GM18511 (cell line): ENCODE data around the gene PLCL1.
"Not testable (repeated sequence)": the region's sequence is repeated elsewhere in the genome, so short reads cannot be mapped to it uniquely, and the experiment has no call there.

Source experiments
- ATAC-seq: cut with Tn5 transposase; IDR thresholded peaks from one replicate; pipeline ENCODE4 v1.9.1; 2021; ENCODE audit warnings: mild to moderate bottlenecking, moderate library complexity; ENCODE audit not compliant: unreplicated experiment

Gene PLCL1

DNA sequence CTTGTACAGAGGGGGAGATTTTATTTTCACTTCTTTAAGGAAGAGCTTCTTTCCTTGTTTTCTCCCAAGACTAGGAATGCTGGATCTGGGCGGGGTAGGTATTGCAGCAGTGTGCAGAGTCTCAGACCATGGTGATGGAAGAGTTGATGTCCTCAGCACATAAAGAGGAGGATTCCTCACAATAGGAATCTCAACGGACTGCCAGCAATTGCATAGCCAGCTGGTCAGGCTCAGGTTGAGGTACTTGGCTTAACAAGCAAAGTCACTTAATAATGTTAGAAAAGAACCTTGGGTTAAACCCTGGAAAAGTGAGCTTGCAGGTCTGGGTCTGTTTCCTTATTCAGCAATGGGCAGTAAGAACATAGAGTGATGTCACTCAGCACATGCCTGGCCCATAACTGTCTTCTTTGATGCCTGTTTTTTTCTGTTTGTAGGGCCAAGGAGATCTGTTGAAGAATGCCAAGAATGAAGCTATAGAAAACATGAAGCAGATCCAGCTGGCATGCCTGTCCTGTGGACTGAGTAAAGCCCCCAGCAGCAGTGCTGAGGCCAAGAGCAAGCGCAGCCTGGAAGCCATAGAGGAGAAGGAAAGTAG is 342.1 kb downstream of the PLCL1 start:
- ATAC-seq = no peak

DNA sequence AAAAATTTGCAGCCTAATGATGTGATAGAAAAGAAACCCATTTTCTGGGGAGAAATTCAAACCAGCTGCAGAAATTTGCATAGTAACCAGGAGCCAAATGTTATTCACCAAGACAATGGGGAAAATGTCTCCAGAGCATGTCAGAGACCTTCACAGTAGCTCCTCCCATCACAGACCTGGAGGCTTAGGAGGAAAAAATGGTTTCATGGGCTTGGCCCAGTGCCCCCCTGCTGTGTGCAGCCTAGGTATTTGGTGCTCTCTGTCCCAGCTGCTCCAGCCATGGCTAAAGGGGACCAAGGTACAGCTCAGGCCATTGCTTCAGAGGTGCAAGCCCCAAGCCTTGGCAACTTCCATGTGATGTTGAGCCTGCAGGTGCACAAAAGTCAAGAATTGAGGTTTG is 352.9 kb downstream of the PLCL1 start:
- no peak for ATAC-seq

DNA sequence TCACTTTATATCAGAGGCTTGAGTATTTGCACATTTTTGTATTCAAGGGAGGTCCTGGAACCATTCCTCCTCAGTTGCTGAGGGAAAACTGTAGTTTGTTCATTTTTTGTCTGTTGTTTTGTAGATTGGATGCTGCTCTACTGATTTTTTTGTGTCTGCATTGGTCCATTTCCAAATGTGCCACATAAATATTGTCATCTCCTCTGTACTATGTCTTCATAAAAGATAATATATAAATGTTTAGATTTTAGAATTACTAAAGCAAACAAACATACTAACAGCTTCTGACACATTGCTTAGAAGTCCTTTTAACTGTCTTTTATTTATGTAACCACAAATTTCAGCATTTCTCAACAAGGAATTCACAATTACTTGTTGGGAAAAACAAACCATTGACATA is 356.8 kb downstream of the PLCL1 start:
- no peak for ATAC-seq

GRCh38 chr2:198162276-198162675 is 357.9 kb downstream of the PLCL1 start:
- no peak for ATAC-seq

DNA sequence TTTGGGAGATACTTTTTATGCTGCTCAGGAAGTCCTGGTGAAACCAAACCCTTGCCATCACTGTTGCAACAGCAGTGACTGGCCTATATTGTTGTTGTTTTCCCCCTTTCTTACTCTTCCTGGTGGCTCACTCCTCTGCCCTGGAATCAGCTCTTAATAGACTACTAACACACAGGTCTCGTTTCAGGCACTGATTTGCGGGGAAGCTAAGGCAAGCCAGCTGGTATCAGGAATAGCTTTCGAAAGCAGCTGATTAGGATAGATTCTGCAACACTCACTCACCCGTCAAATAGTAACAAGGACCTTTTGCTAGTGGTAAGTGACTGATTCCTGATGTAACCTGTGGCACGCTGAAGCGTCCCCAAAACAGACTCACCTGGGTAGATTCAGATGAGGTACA is 360.4 kb downstream of the PLCL1 start:
- no peak for ATAC-seq

DNA sequence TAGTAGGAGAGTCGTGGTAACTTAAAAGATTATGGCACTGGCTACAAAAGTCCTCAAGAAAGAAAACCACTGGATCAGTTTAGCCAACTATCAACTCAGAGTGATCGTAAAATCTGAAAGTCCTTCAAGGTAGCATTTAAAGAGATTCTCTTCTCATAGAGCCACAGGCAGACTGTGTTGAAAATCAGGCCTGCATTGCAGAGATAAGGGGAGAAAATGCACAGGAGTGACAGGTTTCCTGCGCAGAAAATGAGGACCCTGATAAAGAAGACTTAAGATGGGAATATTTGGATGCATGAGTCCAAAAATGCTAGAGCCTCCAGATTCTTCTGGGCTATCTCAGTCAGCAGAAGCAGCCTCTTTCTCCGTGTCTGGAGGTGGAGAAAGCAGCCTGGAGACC is 360.9 kb downstream of the PLCL1 start:
- ATAC-seq = no peak

DNA sequence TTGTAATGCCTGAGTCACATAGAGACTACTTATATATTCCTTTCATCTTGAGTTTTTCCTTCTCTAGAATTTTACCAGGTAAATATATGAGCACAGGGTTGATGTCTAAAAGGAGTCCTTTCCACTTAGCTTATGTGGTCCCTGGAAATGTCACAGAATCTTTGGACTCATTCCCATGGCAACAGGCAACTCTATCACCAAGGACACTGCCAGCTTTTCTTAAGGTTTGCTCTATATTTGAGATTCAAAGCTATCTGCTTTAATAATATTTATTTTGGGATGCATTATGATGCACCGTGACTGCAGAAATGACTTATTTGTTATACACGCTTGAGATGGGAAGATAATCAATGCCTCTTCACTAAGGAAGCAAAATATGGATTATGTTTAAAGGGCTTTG is 363.0 kb downstream of the PLCL1 start:
- ATAC-seq = no peak

GRCh38 chr2:198168651-198169050 is 364.3 kb downstream of the PLCL1 start:
- ATAC-seq = no peak

DNA sequence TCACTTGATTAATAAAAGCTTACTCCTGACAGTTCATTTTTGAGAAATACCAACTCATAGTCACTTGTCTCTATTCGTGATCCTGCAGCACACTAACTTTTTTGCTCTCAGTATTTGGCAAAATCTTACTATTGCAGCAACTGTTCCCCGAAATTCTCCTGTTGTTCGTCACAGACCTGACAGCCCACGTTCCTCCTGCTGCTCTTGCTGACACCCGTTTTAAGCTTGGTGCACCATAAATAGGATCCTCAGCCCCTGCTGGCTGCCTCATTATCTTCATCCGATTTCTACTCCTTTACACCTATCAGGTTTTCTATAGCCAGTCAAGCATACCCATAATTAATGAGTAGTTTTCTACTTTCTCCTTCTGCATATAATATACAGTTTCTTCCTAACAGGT is 368.8 kb downstream of the PLCL1 start:
- no peak for ATAC-seq

- no peak for ATAC-seq
Measured at GRCh38 chr2:198173864-198174263, 369.5 kb downstream of the PLCL1 start.

- no peak for ATAC-seq
Measured at GRCh38 chr2:198175271-198175670, 370.9 kb downstream of the PLCL1 start.

DNA sequence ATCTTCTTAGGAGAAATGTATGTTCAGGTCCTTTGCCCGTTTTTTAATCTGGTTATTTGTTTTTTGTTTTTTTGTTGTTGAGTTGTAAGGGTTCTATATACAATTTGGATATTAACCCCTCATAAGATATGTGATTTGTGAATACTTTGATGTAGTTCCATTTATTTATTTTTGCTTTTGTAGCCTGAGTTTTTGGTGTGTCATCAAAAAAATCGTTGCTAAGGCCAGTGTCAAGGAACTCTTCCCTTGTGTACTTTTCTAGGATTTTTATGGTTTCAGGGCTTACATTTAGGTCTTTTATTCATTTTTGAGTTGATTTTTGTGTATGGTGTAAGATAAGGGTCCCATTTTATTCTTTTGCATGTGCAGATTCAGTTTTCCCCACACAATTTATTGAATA is 372.6 kb downstream of the PLCL1 start:
- ATAC-seq = no peak

GRCh38 chr2:198178766-198179165 is 374.4 kb downstream of the PLCL1 start:
- no peak for ATAC-seq

DNA sequence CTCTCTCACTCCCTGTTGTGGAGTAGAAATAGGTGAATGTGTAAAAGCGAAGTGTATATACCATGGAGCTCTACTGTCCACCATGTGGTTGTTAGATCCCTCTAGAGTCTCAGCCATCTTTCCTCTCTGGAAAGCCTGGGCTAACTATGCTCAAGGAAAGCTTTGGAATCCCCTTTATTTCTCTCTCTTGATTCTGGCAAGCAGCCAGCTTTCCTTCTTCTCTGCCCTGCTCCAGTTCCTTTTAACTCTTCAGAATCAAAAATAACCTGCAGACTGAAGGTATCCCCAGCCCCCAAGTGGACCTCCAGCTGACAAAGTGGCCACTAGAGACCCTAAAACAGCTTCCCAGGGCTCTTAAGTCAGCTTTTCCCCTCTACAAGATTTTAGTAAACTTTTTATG is 381.9 kb downstream of the PLCL1 start:
- ATAC-seq = no peak

DNA sequence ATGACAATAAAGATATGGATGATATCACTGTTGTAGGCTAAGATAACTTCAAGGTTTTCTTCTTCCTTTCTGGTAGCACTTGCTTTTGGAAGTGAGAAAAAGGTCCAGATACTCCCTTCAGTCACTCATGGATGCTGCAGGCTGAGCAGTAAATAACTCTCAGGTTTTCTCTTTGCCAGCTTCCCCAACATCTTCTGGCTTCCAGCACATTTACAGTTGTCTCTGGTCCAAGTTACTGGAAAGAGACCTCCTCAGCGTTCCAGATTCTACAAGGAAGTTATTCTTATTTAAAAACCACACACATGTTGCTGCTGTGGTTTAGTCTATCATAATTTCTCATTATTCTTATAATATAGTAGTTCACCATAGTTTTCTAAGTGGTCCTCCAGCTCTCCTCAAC is 383.4 kb downstream of the PLCL1 start:
- ATAC-seq = no peak

- no peak for ATAC-seq
Measured at GRCh38 chr2:198188982-198189381, 384.6 kb downstream of the PLCL1 start.

DNA sequence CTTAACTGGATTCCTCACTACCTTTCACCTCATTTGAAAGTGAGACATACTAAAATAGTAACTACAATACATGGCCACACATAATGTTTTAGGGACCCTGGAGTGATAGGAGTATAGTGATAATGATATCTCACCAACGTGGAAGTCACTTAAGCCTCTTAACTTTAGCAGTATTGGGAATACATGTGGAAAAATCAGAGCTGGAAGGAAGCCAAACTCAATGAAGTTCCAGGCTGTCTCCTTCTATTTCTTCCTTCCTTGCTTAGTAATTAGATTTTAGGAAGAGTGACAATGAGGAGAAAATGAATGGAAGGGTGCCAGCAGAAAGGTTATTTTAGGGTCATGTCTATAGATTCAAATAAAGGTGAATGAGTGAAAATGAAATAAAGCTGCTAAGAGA is 387.3 kb downstream of the PLCL1 start:
- no peak for ATAC-seq

DNA sequence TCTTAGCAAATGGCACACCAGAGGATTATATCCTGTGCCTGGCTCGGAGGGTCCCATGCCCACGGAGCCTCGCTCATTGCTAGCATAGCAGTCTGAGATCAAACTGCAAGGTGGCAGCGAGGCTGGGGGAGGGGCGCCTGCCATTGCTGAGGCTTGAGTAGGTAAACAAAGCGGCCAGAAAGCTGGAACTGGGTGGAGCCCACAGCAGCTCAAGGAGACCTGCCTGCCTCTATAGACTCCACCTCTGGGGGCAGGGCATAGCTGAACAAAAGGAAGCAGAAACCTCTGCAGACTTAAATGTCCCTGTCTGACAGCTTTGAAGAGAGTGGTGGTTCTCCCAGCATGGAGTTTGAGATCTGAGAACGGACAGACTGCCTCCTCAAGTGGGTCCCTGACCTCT is 392.2 kb downstream of the PLCL1 start:
- not testable (repeated sequence) for ATAC-seq
